Activated CD4-positive, alpha-beta T cell treated with anti-CD3 and anti-CD28 coated beads, Interleukin-10, Interleukin-2, amounts not matched to agents 100 ng/mL and 50 ng/mL, durations not matched to agents 16 hours and 8 hours (primary cell): ENCODE measurements around the gene RANBP3.
"Not testable (repeated sequence)": the region's sequence is repeated elsewhere in the genome, so short reads cannot be mapped to it uniquely, and the experiment has no call there.

Experiments used
- DNase-seq: peaks from one replicate; pipeline ENCODE4 v3.0.0-alpha.2; 2020

Gene RANBP3

GRCh38 chr19:5874496-5874895 is 103.4 kb downstream of the RANBP3 start:
- DNase-seq, result not testable (repeated sequence)

GRCh38 chr19:5873617-5874199 is 104.2 kb downstream of the RANBP3 start:
- DNase-seq, result no peak

- DNase-seq, result no peak
Observed at GRCh38 chr19:5870986-5871394, 107.0 kb downstream of the RANBP3 start.

- no peak for DNase-seq
Observed at GRCh38 chr19:5867201-5868136, 110.5 kb downstream of the RANBP3 start.
